HG03060 (cell line): Measurements from ENCODE around the gene TNNI2.

Experiments
- ATAC-seq: cut with Tn5 transposase; IDR thresholded peaks from one replicate; pipeline ENCODE4 v1.9.1; 2021; ENCODE audit warnings: low read depth, moderate number of reproducible peaks; ENCODE audit not compliant: unreplicated experiment

The TNNI2 gene

GRCh38 chr11:1857064-1857463, 18.3 kb downstream of the TNNI2 start:
- no peak for ATAC-seq

DNA sequence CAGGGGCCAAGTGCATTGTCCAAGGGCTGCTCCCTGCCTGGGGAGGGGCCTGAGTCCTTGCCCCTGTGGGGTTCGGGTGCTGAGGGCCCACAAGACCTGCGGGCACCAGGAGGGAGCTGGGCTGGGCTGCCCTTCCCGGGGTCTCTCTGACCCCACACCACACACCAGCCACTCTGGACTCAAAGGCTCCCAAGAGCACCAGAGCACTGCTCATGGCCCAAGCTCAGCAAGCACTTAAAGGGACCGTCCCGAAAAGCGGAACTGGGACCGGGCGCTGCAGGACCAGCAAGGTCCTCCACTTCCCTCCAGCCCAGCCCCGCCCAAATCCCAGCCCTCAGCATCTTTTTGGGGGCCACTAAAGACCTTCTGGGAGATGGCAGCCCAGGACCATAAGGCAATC, 19.4 kb downstream of the TNNI2 start:
- ATAC-seq: no peak

- no peak for ATAC-seq
Measured at GRCh38 chr11:1858576-1858975, 19.8 kb downstream of the TNNI2 start.

GRCh38 chr11:1859004-1859403, 20.2 kb downstream of the TNNI2 start:
- no peak for ATAC-seq

GRCh38 chr11:1860108-1860507, 21.3 kb downstream of the TNNI2 start:
- no peak for ATAC-seq

DNA sequence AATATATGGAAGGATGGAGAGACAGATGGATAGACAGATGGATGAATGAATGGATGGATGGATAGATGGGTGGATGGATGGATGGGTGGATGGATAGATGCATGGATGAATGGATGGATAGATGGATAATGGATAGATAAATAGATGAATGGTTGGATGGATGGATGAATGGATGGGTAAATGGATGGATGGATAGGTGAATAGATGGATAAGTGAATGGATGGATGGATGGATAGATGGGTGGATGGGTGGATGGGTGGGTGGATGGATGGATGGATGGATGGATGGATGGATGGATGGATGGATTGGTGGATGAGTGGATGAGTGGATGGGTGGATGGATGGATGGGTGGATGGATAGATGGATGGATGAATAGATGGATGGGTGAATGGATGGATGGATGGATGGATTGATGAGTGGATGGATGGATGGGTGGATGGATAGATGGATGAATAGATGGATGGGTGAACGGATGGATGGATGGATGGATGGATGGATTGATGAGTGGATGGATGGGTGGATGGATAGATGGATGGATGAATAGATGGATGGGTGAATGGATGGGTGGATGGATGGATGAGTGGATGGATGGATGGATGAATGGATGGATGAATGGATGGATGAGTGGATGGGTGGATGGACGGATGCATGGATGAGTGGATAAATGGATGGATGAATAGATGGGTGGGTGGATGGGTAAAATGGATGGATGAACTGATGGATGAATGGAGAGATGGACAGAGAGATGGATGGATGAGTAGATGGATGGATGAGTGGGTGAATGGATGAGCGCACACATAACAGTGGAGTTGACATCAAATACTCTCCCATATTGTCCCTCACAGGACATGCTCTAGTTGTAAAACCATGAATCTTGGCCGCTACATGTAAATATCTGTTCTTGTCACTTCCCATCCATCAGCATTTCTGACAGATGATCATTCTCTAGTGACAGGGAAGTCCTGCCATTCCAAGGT, 22.9 kb downstream of the TNNI2 start:
- no peak for ATAC-seq

DNA sequence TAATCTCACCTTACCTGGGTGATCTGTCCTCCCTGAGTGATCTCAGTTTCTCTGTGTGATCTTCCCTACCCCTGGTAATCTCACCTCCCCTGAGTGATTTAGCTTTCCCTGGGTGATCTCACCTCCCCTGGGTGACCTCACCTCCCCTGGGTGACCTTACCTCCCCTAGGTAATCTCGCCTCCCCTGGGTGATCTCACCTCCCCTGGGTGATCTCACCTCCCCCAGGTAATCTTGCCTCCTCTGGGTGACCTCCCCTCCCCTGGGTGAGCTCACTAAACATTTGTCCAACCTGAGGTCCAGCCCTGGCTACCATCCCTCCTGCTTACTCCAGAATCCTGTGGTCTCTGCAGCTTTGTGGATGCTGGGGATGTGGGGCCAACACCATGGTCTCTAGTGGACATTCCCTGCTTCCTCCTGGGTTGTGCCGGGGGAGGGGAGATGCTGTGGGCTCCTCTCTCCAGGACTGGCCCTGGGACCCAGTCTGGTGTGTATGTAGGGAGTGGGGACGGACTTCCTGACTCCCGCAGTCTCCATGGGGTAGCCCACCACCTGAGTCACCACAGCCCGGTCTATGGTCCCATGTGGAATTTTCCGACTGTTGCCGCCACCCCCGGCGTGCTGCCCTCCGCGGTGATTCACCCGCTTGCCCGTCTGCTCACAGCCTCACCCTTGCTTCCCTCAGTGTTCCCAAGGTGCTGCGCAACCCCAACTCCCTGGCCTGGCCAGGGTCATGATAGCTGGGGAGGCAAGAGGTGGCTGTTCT, 24.0 kb downstream of the TNNI2 start:
- no peak for ATAC-seq

- no peak for ATAC-seq
Measured at GRCh38 chr11:1863352-1864216, 24.8 kb downstream of the TNNI2 start.

DNA sequence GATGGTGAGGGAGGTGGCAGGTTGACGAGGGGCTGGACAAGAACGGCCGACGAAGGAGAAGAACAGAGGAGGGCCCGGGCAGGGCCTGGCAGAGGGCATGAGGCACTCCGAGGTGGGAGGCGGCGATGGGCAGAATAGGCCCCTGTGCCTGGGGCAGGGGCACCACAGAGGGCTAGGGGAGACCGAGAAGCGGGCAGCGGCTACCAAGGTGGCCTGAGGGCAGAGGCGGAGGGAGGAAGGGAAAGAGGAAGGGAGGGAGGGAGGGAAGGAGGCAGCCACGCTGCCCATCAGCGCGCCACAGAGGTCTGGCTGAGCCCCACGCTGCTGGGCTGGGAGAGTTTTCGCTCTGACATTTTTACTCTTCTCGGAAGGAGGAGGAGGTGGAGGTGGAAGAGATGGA, 25.4 kb downstream of the TNNI2 start:
- ATAC-seq: no peak

- no peak for ATAC-seq
Measured at GRCh38 chr11:1864831-1865665, 26.3 kb downstream of the TNNI2 start.

- no peak for ATAC-seq
Measured at GRCh38 chr11:1866226-1866625, 27.4 kb downstream of the TNNI2 start.

DNA sequence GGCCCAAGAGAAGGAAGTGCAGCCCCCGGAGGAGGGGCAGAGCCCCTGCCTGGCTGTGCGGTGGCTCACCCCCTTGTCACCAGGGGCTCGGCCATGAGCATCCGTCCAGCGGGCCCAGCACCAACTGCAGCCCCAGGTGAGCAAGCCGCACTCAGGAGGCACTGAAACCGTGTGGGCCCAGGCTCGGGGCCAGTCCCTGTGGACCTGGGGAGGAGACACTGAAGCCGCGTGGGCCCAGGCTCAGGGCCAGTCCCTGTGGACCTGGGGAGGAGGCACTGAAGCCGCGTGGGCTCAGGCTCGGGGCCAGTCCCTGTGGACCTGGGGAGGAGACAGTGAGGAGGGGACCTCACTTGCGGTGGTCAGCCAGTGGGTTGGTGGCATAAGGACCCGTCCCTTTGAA, 28.0 kb downstream of the TNNI2 start:
- no peak for ATAC-seq

DNA sequence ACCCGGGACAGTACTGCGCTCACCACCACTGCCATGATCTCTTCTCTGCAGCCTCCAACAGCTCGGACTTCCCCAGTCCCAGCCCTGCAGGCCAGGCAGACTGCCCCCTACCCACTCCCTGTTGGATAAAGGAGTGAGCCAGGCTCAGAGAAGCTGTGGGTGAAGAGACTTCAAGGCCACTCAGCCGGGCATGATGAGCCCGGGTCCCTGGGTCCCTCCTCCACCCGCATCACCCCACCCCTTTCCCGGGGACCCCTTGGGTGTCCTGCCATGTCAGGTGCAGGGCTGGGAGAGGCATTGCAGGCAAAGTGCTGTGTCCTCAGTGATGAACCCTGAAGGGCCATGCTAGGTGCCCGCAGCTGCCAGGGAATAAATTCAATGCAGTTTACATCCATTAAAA, 28.6 kb downstream of the TNNI2 start:
- ATAC-seq: no peak

DNA sequence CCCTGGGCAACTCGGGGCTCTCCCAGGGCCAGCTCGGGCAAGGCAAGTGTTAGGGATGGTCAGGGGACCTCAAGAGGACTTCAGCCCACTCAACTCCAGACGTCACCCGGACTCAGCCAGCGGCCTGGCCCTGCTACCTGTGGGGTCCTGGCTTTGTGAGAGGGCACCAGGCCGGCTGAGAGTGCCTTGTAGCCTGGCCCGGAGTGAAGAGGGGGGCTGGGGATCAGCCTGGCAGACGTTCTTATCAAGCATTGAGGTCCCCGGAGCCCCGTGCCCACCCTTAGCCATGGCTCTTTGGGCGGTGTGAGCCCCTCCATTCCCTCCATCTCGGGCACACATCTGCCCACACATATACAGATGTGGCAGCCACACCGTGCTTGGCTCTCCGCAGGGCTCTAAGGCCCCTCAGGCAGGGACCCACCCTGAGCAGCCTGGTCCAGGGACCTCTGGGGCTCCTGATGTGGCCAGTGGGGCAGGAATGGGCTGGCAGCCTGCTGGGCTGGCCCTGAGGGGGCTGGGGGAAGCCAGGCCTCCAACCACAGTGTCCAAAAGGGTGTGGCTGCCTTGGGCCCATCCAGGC, 29.4 kb downstream of the TNNI2 start:
- no peak for ATAC-seq

DNA sequence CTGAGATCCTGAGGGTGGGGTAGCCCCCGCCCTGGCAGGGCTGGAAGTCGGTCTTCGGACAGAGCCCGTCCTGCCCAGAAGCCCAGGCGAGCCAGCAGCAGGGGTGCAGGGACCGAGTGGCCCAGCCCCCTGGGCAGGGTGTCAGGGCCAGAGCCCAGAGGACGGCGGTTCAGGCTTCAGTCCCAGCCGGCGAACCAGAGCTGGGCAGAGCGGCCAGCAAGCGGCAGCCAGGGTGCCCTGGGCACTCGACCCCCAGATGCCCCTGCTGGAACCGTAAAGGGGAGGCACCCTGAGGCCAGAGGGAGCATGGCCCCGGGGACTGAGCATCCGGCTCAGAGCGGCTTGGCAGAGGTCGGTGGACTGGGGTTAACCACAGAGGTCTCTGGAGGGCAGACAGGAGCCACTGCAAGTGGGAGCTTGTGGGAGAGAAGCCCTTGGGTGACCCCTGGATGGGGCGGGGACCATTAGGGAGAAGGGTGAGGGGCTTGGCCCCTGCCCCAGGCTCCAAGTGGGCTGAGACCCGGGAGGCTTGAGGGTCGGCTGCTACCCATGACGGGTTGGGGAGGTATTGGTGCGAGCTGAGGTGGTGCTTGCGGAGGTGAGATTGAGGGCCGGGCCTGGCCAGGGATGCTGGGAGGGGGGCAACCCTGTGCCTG, 30.0 kb downstream of the TNNI2 start:
- no peak for ATAC-seq

- ATAC-seq: no peak
Measured at GRCh38 chr11:1869427-1870325, 30.9 kb downstream of the TNNI2 start.

DNA sequence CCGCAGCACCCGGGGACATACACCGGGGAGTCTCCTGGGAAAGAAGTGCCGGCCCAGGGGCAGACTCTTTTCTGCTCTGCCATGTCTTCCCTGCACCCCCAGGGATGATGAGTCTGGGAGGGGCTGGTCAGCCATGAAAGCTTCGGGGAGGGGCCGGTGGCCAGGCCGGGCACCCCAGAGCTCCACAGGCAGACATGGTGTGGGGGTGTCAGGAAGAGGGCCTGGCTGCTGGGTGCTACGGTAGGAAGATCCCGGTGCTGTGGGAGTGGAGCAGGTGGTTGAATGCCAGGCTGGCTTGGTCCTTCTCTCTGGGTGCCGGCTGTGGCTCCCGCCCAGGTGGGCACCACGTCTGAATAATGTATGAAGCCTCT, 31.5 kb downstream of the TNNI2 start:
- ATAC-seq: no peak
